ENCODE data around the gene FYB1. TPM values are rescaled to one million over a fixed set of nuclear protein-coding genes. Genes with fewer than 3 reads are reported as not detected.
"Not testable (repeated sequence)": the region's sequence is repeated elsewhere in the genome, so short reads cannot be mapped to it uniquely, and the experiment has no call there.

The FYB1 gene
- total RNA-seq, 1 experiment from 2014 or later: 0.68 TPM

- no peaks in the 10 kb centered on the region for H3K27me3 ChIP-seq (replicated peaks)
These were observed 19.2 kb upstream of the FYB1 start for GRCh38 chr5:39238366-39239105.

GRCh38 chr5:39236718-39237117 is 17.4 kb upstream of the FYB1 start:
- H3K27ac ChIP-seq: no peak overlapping the region
- H3K4me1 ChIP-seq (replicated peaks): peaks cover 4% of the 10 kb centered on the region; the same call in 1 of the 2 replicates
- H3K36me3 ChIP-seq: no peaks in the 10 kb centered on the region
- H3K27me3 ChIP-seq (replicated peaks): no peaks in the 10 kb centered on the region
- no peaks in the 10 kb centered on the region; the same call in 1 of the 2 replicates for H3K9me3 ChIP-seq (replicated peaks)
- DNase-seq (ENCODE audit: low read depth in 1 of 2, low spot score in 2 of 2): no peak
- H3K4me3 ChIP-seq: no peak overlapping the region

More at GRCh38 chr5:39238366-39239105, 19.2 kb upstream of the FYB1 start:
- H3K9me3 ChIP-seq (replicated peaks): no peaks in the 10 kb centered on the region; the same call in 1 of the 2 replicates
- no peak overlapping the region for H3K4me3 ChIP-seq
- no peak overlapping the region for H3K27ac ChIP-seq
- DNase-seq (ENCODE audit: low read depth in 1 of 2, low spot score in 2 of 2): no peak
- no peaks in the 10 kb centered on the region for H3K36me3 ChIP-seq
- H3K4me1 ChIP-seq (replicated peaks): no peaks in the 10 kb centered on the region

- no peaks in the 10 kb centered on the region for H3K9me3 ChIP-seq (replicated peaks)
- peaks cover 6% of the 10 kb centered on the region; the same call in 1 of the 2 replicates for H3K4me1 ChIP-seq (replicated peaks)
- no peak for DNase-seq (ENCODE audit: low read depth in 1 of 2, low spot score in 2 of 2)
- no peaks in the 10 kb centered on the region for H3K27me3 ChIP-seq (replicated peaks)
- H3K27ac ChIP-seq: no peak overlapping the region
- H3K4me3 ChIP-seq: no peak overlapping the region
- H3K36me3 ChIP-seq: no peaks in the 10 kb centered on the region
These were observed 16.3 kb upstream of the FYB1 start for GRCh38 chr5:39235648-39236047.

- not testable (repeated sequence) for H3K4me3 ChIP-seq; H3K27me3 ChIP-seq (replicated peaks); H3K9me3 ChIP-seq (replicated peaks); DNase-seq (ENCODE audit: low read depth in 1 of 2, low spot score in 2 of 2); H3K36me3 ChIP-seq; H3K27ac ChIP-seq; H3K4me1 ChIP-seq (replicated peaks)
These were observed 15.1 kb upstream of the FYB1 start for GRCh38 chr5:39234494-39234893.

- no peak overlapping the region for H3K27ac ChIP-seq
- no peaks in the 10 kb centered on the region for H3K9me3 ChIP-seq (replicated peaks)
- H3K4me3 ChIP-seq: no peak overlapping the region
- no peak for DNase-seq (ENCODE audit: low read depth in 1 of 2, low spot score in 2 of 2)
- no peaks in the 10 kb centered on the region for H3K36me3 ChIP-seq
- peaks cover 6% of the 10 kb centered on the region; the same call in 1 of the 2 replicates for H3K4me1 ChIP-seq (replicated peaks)
- H3K27me3 ChIP-seq (replicated peaks): no peaks in the 10 kb centered on the region
These were observed 14.4 kb upstream of the FYB1 start for GRCh38 chr5:39233783-39234182.

GRCh38 chr5:39231705-39232525 is 12.6 kb upstream of the FYB1 start:
- Histone ChIP-seq H3K27ac (no peak overlapping the region), H3K4me3 (no peak overlapping the region), H3K27me3 (replicated peaks) (no peaks in the 10 kb centered on the region), H3K4me1 (replicated peaks) (peaks cover 6% of the 10 kb centered on the region; the same call in 1 of the 2 replicates), H3K9me3 (replicated peaks) (no peaks in the 10 kb centered on the region), H3K36me3 (no peaks in the 10 kb centered on the region)
- DNase-seq (ENCODE audit: low read depth in 1 of 2, low spot score in 2 of 2): no peak

- Histone ChIP-seq H3K27me3 (replicated peaks) (no peaks in the 10 kb centered on the region), H3K36me3 (no peaks in the 10 kb centered on the region), H3K9me3 (replicated peaks) (no peaks in the 10 kb centered on the region), H3K4me1 (replicated peaks) (peaks cover 10% of the 10 kb centered on the region; the same call in 1 of the 2 replicates), H3K27ac (no peak overlapping the region), H3K4me3 (no peak overlapping the region)
- DNase-seq (ENCODE audit: low read depth in 1 of 2, low spot score in 2 of 2): no peak
These were observed 9.2 kb upstream of the FYB1 start for GRCh38 chr5:39228596-39228995.

- Histone ChIP-seq H3K36me3 (no peaks in the 10 kb centered on the region), H3K27me3 (replicated peaks) (no peaks in the 10 kb centered on the region), H3K27ac (no peak overlapping the region), H3K9me3 (replicated peaks) (no peaks in the 10 kb centered on the region), H3K4me3 (no peak overlapping the region), H3K4me1 (replicated peaks) (0 out of 2 replicates have a peak, but pooled peaks cover 4% of the 10 kb centered on the region)
- no peak for DNase-seq (ENCODE audit: low read depth in 1 of 2, low spot score in 2 of 2)
These were observed 7.2 kb upstream of the FYB1 start for GRCh38 chr5:39226558-39226957.

- H3K36me3 ChIP-seq: no peaks in the 10 kb centered on the region
- DNase-seq (ENCODE audit: low read depth in 1 of 2, low spot score in 2 of 2): no peak
- 0 out of 2 replicates have a peak, but pooled peaks cover 4% of the 10 kb centered on the region for H3K4me1 ChIP-seq (replicated peaks)
- H3K27me3 ChIP-seq (replicated peaks): no peaks in the 10 kb centered on the region
- no peak overlapping the region for H3K4me3 ChIP-seq
- no peak overlapping the region for H3K27ac ChIP-seq
- no peaks in the 10 kb centered on the region for H3K9me3 ChIP-seq (replicated peaks)
These were observed 6.7 kb upstream of the FYB1 start for GRCh38 chr5:39226100-39226451.

- Histone ChIP-seq H3K36me3 (no peaks in the 10 kb centered on the region), H3K9me3 (replicated peaks) (no peaks in the 10 kb centered on the region), H3K4me1 (replicated peaks) (0 out of 2 replicates have a peak, but pooled peaks cover 4% of the 10 kb centered on the region), H3K4me3 (no peak overlapping the region), H3K27ac (no peak overlapping the region), H3K27me3 (replicated peaks) (no peaks in the 10 kb centered on the region)
- no peak for DNase-seq (ENCODE audit: low read depth in 1 of 2, low spot score in 2 of 2)
These were observed 6.2 kb upstream of the FYB1 start for GRCh38 chr5:39225405-39226099.

GRCh38 chr5:39224196-39224761 is 4.9 kb upstream of the FYB1 start:
- 0 out of 2 replicates have a peak, but pooled peaks cover 4% of the 10 kb centered on the region for H3K4me1 ChIP-seq (replicated peaks)
- no peak overlapping the region for H3K4me3 ChIP-seq
- no peaks in the 10 kb centered on the region for H3K36me3 ChIP-seq
- H3K9me3 ChIP-seq (replicated peaks): no peaks in the 10 kb centered on the region
- no peak overlapping the region for H3K27ac ChIP-seq
- peak; percentile 25 to 47 for DNase-seq (ENCODE audit: low read depth in 1 of 2, low spot score in 2 of 2)
- no peaks in the 10 kb centered on the region for H3K27me3 ChIP-seq (replicated peaks)

GRCh38 chr5:39223565-39224156 is 4.3 kb upstream of the FYB1 start:
- Histone ChIP-seq H3K27ac (no peak overlapping the region), H3K36me3 (no peaks in the 10 kb centered on the region), H3K9me3 (replicated peaks) (no peaks in the 10 kb centered on the region; the same call in 1 of the 2 replicates), H3K4me1 (replicated peaks) (0 out of 2 replicates have a peak, but pooled peaks cover 4% of the 10 kb centered on the region), H3K27me3 (replicated peaks) (no peaks in the 10 kb centered on the region), H3K4me3 (no peak overlapping the region)
- DNase-seq (ENCODE audit: low read depth in 1 of 2, low spot score in 2 of 2): no peak

GRCh38 chr5:39221671-39222070 is 2.3 kb upstream of the FYB1 start:
- not testable (repeated sequence) for H3K9me3 ChIP-seq (replicated peaks); H3K27me3 ChIP-seq (replicated peaks); DNase-seq (ENCODE audit: low read depth in 1 of 2, low spot score in 2 of 2); H3K4me1 ChIP-seq (replicated peaks); H3K36me3 ChIP-seq; H3K4me3 ChIP-seq; H3K27ac ChIP-seq
